A549 (cell line): ENCODE data around the gene UNC13A. TPM values are rescaled to one million over a fixed set of nuclear protein-coding genes. Genes with fewer than 3 reads are reported as not detected.

Source experiments
- ATAC-seq, 2 experiments: fragments of 200-7000 bp in 1 of 2; fragments of >200 bp in 1 of 2; cut with Nextera tagmentation in 1 of 2; cut with Tn5 transposase in 1 of 2; 3 replicates each; pipeline versions ENCODE4 v1.8.0 to v1.9.1; 2018 to 2020; ENCODE audit warnings: mild to moderate bottlenecking in 1 of 2, moderate library complexity in 1 of 2
- CTCF ChIA-PET: fragments of 300-600 bp; sonication (Branson Sonifier 250); formaldehyde crosslinking; extraction: SDS; loops from one replicate; lab custom pipeline; 2021; ENCODE audit warnings: antibody characterized with exemption, inconsistent platforms; lab: Yijun Ruan, JAX
- POLR2A ChIA-PET: fragments of 350-600 bp; formaldehyde crosslinking; extraction: SDS; loops from one replicate; lab custom pipeline; 2021; ENCODE audit warnings: antibody characterized with exemption, inconsistent platforms; lab: Yijun Ruan, JAX
- DNase-seq, 2 experiments: peaks; one replicate each; pipeline versions ENCODE4 v3.0.0 to v3.0.0-alpha.2; 2011 to 2016; ENCODE audit warnings: low read depth in 1 of 2, low spot score in 1 of 2
- FAIRE-seq: peaks from 2 replicates; lab custom pipeline; 2011; peaks lifted over from hg19 to GRCh38; lab: Jason Lieb, UNC
- H3K27ac ChIP-seq, 2 experiments: fragments of >200 bp; sonication (Bioruptor Twin); formaldehyde crosslinking; 3 replicates each; pipeline ENCODE4 v1.5.1; 2016 to 2017
- H3K4me1 ChIP-seq: fragments of >200 bp; sonication (Bioruptor Twin); formaldehyde crosslinking; 3 replicates; pipeline ENCODE4 v1.6.1; 2016
- H3K4me2 ChIP-seq: fragments of >200 bp; sonication (Bioruptor Twin); formaldehyde crosslinking; 3 replicates; pipeline ENCODE4 v1.6.1; 2016
- H3K4me3 ChIP-seq: fragments of >200 bp; sonication (Bioruptor Twin); formaldehyde crosslinking; 3 replicates; pipeline ENCODE4 v1.5.1; 2016
- H3K9me3 ChIP-seq: fragments of >200 bp; sonication (Bioruptor Twin); formaldehyde crosslinking; 3 replicates; pipeline ENCODE4 v1.6.1; 2016
- CBX8 ChIP-seq: fragments of 200-600 bp; sonication (generic); IDR thresholded peaks from 2 replicates; pipeline ENCODE4 v1.6.1; 2016
- CHD2 ChIP-seq: fragments of 150-350 bp; IDR thresholded peaks from 2 replicates; pipeline ENCODE4 v1.6.1; 2014; ENCODE audit warnings: low read length; ENCODE audit not compliant: partially characterized antibody
- EHF ChIP-seq: fragments of 250-450 bp; sonication (Bioruptor Pico); IDR thresholded peaks from 2 replicates; pipeline ENCODE4 v1.5.0; 2020; ENCODE audit warnings: mild to moderate bottlenecking
- EP300 ChIP-seq, 2 experiments: fragments of >200 bp; sonication (Bioruptor Twin); formaldehyde crosslinking; IDR thresholded peaks; 2 replicates in 1 of 2; 3 replicates in 1 of 2; pipeline ENCODE4 v1.6.1; 2016 to 2017
- ESRRA ChIP-seq: fragments of 150-350 bp; IDR thresholded peaks from 2 replicates; pipeline ENCODE4 v1.6.1; 2014; ENCODE audit warnings: mild to moderate bottlenecking, low read length, borderline replicate concordance
- FOSB ChIP-seq: fragments of 250-450 bp; sonication (Bioruptor Pico); IDR thresholded peaks from 2 replicates; pipeline ENCODE4 v1.5.0; 2020; ENCODE audit warnings: mild to moderate bottlenecking, moderate library complexity
- FOSL2 ChIP-seq, 2 experiments: fragments of 450-650 bp in 1 of 2; fragments of >200 bp in 1 of 2; sonication (Bioruptor Twin) in 1 of 2; formaldehyde crosslinking; IDR thresholded peaks; 2 replicates each; pipeline versions ENCODE4 v1.5.0 to v1.6.1; 2016 to 2020; ENCODE audit warnings: mild to moderate bottlenecking in 1 of 2, moderate library complexity in 1 of 2
- HOXB13 ChIP-seq: fragments of 250-450 bp; sonication (Bioruptor Pico); IDR thresholded peaks from 2 replicates; pipeline ENCODE4 v1.5.0; 2020; ENCODE audit warnings: low read depth, mild to moderate bottlenecking, moderate library complexity
- MAZ ChIP-seq: fragments of 150-350 bp; IDR thresholded peaks from 2 replicates; pipeline ENCODE4 v1.6.1; 2014; ENCODE audit warnings: antibody characterized with exemption, low read depth, low read length, borderline replicate concordance
- MYC ChIP-seq: IDR thresholded peaks from 2 replicates; pipeline ENCODE4 v1.6.1; 2012; ENCODE audit warnings: mild to moderate bottlenecking, inconsistent platforms, low read length, improper control_type of control experiment, borderline replicate concordance
- NPAS2 ChIP-seq: fragments of 250-450 bp; sonication (Bioruptor Pico); IDR thresholded peaks from 2 replicates; pipeline ENCODE4 v1.8.0; 2022; ENCODE audit warnings: mild to moderate bottlenecking, moderate library complexity, borderline replicate concordance
- NR3C1 ChIP-seq: fragments of >200 bp; sonication (Bioruptor Twin); formaldehyde crosslinking; IDR thresholded peaks from 3 replicates; pipeline ENCODE4 v1.6.1; 2017
- PHF8 ChIP-seq: fragments of 200-600 bp; sonication (generic); IDR thresholded peaks from 2 replicates; pipeline ENCODE4 v1.6.1; 2016; ENCODE audit warnings: low read depth, mild to moderate bottlenecking, antibody characterized with exemption, moderate library complexity, borderline replicate concordance
- POLR2A ChIP-seq: IDR thresholded peaks from 2 replicates; pipeline ENCODE4 v1.6.1; 2012; ENCODE audit warnings: mild to moderate bottlenecking, low read length
- POLR2AphosphoS2 ChIP-seq: conservative IDR thresholded peaks from 2 replicates; pipeline ENCODE4 v1.6.1; 2012; ENCODE audit warnings: low read length, improper control_type of control experiment, inconsistent platforms
- RAD21 ChIP-seq, 2 experiments: fragments of >200 bp in 1 of 2; sonication (Bioruptor Twin) in 1 of 2; formaldehyde crosslinking in 1 of 2; IDR thresholded peaks in 1 of 2; conservative IDR thresholded peaks in 1 of 2; 2 replicates in 1 of 2; 3 replicates in 1 of 2; pipeline ENCODE4 v1.6.1; 2012 to 2018; ENCODE audit warnings: inconsistent platforms in 1 of 2
- RARB ChIP-seq: fragments of 250-450 bp; sonication (Bioruptor Pico); IDR thresholded peaks from 2 replicates; pipeline ENCODE4 v1.8.0; 2021; ENCODE audit warnings: mild to moderate bottlenecking, moderate library complexity
- RNF2 ChIP-seq: fragments of 200-600 bp; sonication (generic); IDR thresholded peaks from 2 replicates; pipeline ENCODE4 v1.6.1; 2016; ENCODE audit warnings: low read depth, mild to moderate bottlenecking, antibody characterized with exemption, moderate library complexity, borderline replicate concordance
- TP53 ChIP-seq: fragments of 250-450 bp; sonication (Bioruptor Pico); IDR thresholded peaks from 2 replicates; pipeline ENCODE4 v1.5.0; 2021; ENCODE audit warnings: mild to moderate bottlenecking, moderate library complexity
- ZC3H11A ChIP-seq: fragments of 450-650 bp; IDR thresholded peaks from 2 replicates; pipeline ENCODE4 v1.6.1; 2014; ENCODE audit warnings: antibody characterized with exemption, mild to moderate bottlenecking
- WGBS: methylation state at CpG from one replicate; pipeline ENCODE4 v1.1.6; 2017; ENCODE audit errors: missing lambda C conversion rate; 5-methylcytosine and 5-hydroxymethylcytosine counted together
- polyA plus RNA-seq, 4 experiments: library from polyadenylated mRNA; depleted of rRNA in 3 of 4; stranded (reverse); fragments of >200 nt; fragmentation: RNase III in 1 of 4; extraction: RNeasy Plus Mini Kit Qiagen cat#74134 plus additional on column Dnase treatment in 1 of 4; gene quantifications; 2 replicates in 3 of 4; 3 replicates in 1 of 4; pipeline ENCODE4 v1.2.3, GENCODE V29; 2011 to 2017
- TF ChIP-seq, protein P1 (sequence below): IDR thresholded peaks from 2 replicates; pipeline ENCODE4 v1.6.1; 2012; ENCODE audit warnings: low read depth, borderline replicate concordance
- TF ChIP-seq, protein P2 (sequence below): fragments of 250-450 bp; sonication (Bioruptor Pico); IDR thresholded peaks from 2 replicates; pipeline ENCODE4 v1.5.0; 2021; ENCODE audit warnings: mild to moderate bottlenecking, moderate library complexity, borderline replicate concordance
- TF ChIP-seq, protein P3 (sequence below): fragments of 200-600 bp; sonication (generic); IDR thresholded peaks from 2 replicates; pipeline ENCODE4 v1.6.1; 2016; ENCODE audit warnings: antibody characterized with exemption, mild to moderate bottlenecking, moderate library complexity
- TF ChIP-seq, protein P4 (sequence below): fragments of >200 bp; sonication (Bioruptor Twin); formaldehyde crosslinking; IDR thresholded peaks from 3 replicates; pipeline ENCODE4 v1.5.1; 2016

The UNC13A gene
- polyA plus RNA-seq, 2 of the 4 experiments (the other 2 are of a cell fraction) = 3.1 to 4.2 TPM

DNA sequence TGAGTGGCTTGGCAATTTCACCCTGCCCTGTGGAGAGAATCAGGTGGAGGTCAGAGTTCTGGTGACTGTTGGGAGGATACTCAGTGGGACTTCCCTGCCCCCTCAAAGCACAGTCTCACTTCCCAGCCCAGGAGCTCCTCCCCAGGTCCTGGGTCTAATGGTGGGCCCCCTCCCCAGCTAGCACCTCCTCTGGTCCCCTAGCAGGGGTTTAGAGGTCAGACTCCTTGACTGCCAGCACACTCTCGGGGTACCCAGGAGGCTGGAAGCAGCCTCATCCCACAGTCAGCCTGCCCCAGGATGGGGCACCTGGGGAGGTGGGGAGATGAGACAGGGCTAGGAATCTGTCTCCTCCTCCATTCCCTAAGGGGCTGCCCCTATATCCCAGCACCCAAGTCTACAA, 67.5 kb downstream of the UNC13A start:
- ChIA-PET POLR2A (no interaction called here), CTCF (no interaction called here)
- no peak overlapping the region for H3K27ac ChIP-seq
- no peak overlapping the region for H3K4me3 ChIP-seq
- peaks cover 5% of the 10 kb centered on the region; the same call in 1 of the 3 replicates for H3K4me1 ChIP-seq
- WGBS = 100% methylated on average over 1 of the region's 1 CpG
- H3K9me3 ChIP-seq = no peaks in the 10 kb centered on the region
- TF ChIP-seq POLR2AphosphoS2 (no peak), EP300 (IDR thresholded peaks at IDR 0.05) (no peak), ESRRA (no peak), RARB (CRISPR knock-in tag) (no peak), FOSB (CRISPR knock-in tag) (no peak), CHD2 (no peak), HOXB13 (CRISPR knock-in tag) (no peak)
- TF ChIP-seq, protein P1, sequence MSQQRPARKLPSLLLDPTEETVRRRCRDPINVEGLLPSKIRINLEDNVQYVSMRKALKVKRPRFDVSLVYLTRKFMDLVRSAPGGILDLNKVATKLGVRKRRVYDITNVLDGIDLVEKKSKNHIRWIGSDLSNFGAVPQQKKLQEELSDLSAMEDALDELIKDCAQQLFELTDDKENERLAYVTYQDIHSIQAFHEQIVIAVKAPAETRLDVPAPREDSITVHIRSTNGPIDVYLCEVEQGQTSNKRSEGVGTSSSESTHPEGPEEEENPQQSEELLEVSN = no peak
- ATAC-seq (no peak), FAIRE-seq (no peak), DNase-seq (no peak)
- no peak overlapping the region for H3K4me2 ChIP-seq

DNA sequence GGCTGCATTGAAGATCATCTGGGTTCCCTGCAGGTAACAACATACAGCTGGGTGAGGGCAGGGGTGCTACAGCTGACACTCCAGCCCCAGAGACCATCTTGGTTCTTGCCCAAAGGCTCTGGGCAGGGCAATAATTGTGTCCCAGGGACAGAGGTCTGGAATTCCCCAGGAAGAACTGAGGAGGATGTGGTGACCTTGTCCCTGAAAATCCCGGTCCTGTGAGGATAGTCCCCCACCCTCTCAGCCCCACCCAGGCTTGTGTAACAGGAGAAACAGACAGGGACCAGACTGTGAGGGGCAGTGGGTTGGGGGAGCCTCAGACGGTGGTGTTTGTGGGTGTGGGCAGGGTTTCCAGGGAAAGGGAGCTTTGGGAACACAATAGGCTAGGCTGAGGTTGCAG, 69.2 kb downstream of the UNC13A start:
- H3K27ac ChIP-seq = peak overlapping the region in 1 of 2 experiments; percentile 34; a peak in 1 of 6 replicates
- H3K4me1 ChIP-seq = peaks cover 5% of the 10 kb centered on the region; the same call in 1 of the 3 replicates
- no peak overlapping the region for H3K4me2 ChIP-seq
- TF ChIP-seq POLR2A (no peak), MYC (no peak), MAZ (no peak), CBX8 (no peak), NR3C1 (no peak), PHF8 (no peak), RAD21 (conservative IDR thresholded peaks at IDR 0.05 in 1 of 2, IDR thresholded peaks at IDR 0.05 in 1 of 2) (no peak), EHF (CRISPR knock-in tag) (no peak), ZC3H11A (no peak), POLR2AphosphoS2 (no peak), TP53 (CRISPR knock-in tag) (no peak)
- TF ChIP-seq, protein P2, sequence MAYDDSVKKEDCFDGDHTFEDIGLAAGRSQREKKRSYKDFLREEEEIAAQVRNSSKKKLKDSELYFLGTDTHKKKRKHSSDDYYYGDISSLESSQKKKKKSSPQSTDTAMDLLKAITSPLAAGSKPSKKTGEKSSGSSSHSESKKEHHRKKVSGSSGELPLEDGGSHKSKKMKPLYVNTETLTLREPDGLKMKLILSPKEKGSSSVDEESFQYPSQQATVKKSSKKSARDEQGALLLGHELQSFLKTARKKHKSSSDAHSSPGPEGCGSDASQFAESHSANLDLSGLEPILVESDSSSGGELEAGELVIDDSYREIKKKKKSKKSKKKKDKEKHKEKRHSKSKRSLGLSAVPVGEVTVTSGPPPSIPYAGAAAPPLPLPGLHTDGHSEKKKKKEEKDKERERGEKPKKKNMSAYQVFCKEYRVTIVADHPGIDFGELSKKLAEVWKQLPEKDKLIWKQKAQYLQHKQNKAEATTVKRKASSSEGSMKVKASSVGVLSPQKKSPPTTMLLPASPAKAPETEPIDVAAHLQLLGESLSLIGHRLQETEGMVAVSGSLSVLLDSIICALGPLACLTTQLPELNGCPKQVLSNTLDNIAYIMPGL (CRISPR knock-in tag) = no peak
- H3K4me3 ChIP-seq = no peak overlapping the region
- ATAC-seq = peak in 1 of 2 experiments; percentile 22; a peak in 2 of 6 replicates
- 0% methylated on average over 1 of the region's 2 CpGs for WGBS
- DNase-seq = no peak
- H3K9me3 ChIP-seq = no peaks in the 10 kb centered on the region
- CTCF ChIA-PET = interaction anchor here (0.9 to 1.2 kb wide), 2 partner anchors 13 to 78 kb away, joined by 3 read pairs; no protein-coding TSS in a partner anchor
- POLR2A ChIA-PET = interaction anchor here (1.1 kb wide), 1 partner anchor 12 kb away, joined by 3 read pairs; no protein-coding TSS in a partner anchor
- no peak for FAIRE-seq

DNA sequence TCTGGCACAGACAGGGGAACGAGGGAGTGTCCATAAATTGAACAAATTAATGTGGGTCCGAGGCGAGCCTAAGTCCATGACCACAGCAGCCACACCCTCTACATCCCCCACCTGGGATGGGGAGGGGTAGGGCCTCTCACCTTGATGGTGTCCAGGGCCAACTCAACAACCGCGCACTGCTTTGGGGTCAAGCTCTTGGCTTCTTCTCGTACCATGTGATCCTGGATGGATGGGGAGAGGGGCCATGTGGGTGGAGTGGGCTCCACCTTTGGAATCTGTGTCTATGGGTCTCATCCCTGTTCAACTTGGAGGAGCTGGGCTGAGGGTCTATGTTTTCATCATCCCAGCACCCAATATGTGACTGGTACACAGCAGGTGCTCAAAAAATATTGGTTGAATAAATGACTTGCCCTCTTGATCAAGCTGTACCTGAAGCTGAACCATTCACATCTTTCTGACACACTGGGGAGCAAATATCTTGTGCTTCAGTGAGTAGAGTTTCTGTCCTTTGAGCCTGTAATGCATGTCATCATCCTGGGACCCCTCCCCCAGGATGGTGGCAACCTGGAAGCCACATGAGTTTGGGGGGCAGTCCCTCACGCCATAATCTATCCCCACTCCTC, 69.8 kb downstream of the UNC13A start:
- DNase-seq = no peak
- H3K4me1 ChIP-seq = peaks cover 5% of the 10 kb centered on the region; the same call in 1 of the 3 replicates
- H3K9me3 ChIP-seq = no peaks in the 10 kb centered on the region
- POLR2A ChIA-PET = interaction anchor here (1.1 kb wide), 1 partner anchor 12 kb away, joined by 3 read pairs; no protein-coding TSS in a partner anchor
- 0 out of 6 replicates have a peak overlapping the region, but pooled peaks of 1 of the 2 experiments have one; percentile 34 for H3K27ac ChIP-seq
- FAIRE-seq = no peak
- no peak overlapping the region for H3K4me3 ChIP-seq
- CTCF ChIA-PET = interaction anchor here (1.2 kb wide), 1 partner anchor 12 kb away, joined by 3 read pairs; no protein-coding TSS in a partner anchor
- no peak for ATAC-seq
- 93% methylated on average over 4 of the region's 7 CpGs for WGBS
- H3K4me2 ChIP-seq = no peak overlapping the region
- no peak for TF ChIP-seq RNF2
- no peak for TF ChIP-seq ZC3H11A
- no peak for TF ChIP-seq TP53 (CRISPR knock-in tag)
- no peak for TF ChIP-seq FOSB (CRISPR knock-in tag)
- TF ChIP-seq, protein P3, sequence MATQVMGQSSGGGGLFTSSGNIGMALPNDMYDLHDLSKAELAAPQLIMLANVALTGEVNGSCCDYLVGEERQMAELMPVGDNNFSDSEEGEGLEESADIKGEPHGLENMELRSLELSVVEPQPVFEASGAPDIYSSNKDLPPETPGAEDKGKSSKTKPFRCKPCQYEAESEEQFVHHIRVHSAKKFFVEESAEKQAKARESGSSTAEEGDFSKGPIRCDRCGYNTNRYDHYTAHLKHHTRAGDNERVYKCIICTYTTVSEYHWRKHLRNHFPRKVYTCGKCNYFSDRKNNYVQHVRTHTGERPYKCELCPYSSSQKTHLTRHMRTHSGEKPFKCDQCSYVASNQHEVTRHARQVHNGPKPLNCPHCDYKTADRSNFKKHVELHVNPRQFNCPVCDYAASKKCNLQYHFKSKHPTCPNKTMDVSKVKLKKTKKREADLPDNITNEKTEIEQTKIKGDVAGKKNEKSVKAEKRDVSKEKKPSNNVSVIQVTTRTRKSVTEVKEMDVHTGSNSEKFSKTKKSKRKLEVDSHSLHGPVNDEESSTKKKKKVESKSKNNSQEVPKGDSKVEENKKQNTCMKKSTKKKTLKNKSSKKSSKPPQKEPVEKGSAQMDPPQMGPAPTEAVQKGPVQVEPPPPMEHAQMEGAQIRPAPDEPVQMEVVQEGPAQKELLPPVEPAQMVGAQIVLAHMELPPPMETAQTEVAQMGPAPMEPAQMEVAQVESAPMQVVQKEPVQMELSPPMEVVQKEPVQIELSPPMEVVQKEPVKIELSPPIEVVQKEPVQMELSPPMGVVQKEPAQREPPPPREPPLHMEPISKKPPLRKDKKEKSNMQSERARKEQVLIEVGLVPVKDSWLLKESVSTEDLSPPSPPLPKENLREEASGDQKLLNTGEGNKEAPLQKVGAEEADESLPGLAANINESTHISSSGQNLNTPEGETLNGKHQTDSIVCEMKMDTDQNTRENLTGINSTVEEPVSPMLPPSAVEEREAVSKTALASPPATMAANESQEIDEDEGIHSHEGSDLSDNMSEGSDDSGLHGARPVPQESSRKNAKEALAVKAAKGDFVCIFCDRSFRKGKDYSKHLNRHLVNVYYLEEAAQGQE = no peak
- TF ChIP-seq, protein P4, sequence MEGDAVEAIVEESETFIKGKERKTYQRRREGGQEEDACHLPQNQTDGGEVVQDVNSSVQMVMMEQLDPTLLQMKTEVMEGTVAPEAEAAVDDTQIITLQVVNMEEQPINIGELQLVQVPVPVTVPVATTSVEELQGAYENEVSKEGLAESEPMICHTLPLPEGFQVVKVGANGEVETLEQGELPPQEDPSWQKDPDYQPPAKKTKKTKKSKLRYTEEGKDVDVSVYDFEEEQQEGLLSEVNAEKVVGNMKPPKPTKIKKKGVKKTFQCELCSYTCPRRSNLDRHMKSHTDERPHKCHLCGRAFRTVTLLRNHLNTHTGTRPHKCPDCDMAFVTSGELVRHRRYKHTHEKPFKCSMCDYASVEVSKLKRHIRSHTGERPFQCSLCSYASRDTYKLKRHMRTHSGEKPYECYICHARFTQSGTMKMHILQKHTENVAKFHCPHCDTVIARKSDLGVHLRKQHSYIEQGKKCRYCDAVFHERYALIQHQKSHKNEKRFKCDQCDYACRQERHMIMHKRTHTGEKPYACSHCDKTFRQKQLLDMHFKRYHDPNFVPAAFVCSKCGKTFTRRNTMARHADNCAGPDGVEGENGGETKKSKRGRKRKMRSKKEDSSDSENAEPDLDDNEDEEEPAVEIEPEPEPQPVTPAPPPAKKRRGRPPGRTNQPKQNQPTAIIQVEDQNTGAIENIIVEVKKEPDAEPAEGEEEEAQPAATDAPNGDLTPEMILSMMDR = no peak
- no peak for TF ChIP-seq NPAS2 (CRISPR knock-in tag)
- no peak for TF ChIP-seq FOSL2 (IDR thresholded peaks at IDR 0.05)
- no peak for TF ChIP-seq FOSL2 (CRISPR knock-in tag; IDR thresholded peaks at IDR 0.05)
